Measurements from ENCODE around the gene GPR152.
"Not testable (repeated sequence)": the region's sequence is repeated elsewhere in the genome, so short reads cannot be mapped to it uniquely, and the experiment has no call there.

Gene GPR152

GRCh38 chr11:67429038-67429668, 23.4 kb downstream of the GPR152 start:
- Mint-ChIP-seq H3K4me1 (peaks cover 84% of the 10 kb centered on the region), H3K9me3 (no peaks in the 10 kb centered on the region), H3K27ac (peak overlapping the region; percentile 95 to 97), H3K27me3 (no peaks in the 10 kb centered on the region), H3K4me3 (peak overlapping the region; percentile 89 to 95)
- no peak for ATAC-seq
- DNase-seq, result no peak

DNA sequence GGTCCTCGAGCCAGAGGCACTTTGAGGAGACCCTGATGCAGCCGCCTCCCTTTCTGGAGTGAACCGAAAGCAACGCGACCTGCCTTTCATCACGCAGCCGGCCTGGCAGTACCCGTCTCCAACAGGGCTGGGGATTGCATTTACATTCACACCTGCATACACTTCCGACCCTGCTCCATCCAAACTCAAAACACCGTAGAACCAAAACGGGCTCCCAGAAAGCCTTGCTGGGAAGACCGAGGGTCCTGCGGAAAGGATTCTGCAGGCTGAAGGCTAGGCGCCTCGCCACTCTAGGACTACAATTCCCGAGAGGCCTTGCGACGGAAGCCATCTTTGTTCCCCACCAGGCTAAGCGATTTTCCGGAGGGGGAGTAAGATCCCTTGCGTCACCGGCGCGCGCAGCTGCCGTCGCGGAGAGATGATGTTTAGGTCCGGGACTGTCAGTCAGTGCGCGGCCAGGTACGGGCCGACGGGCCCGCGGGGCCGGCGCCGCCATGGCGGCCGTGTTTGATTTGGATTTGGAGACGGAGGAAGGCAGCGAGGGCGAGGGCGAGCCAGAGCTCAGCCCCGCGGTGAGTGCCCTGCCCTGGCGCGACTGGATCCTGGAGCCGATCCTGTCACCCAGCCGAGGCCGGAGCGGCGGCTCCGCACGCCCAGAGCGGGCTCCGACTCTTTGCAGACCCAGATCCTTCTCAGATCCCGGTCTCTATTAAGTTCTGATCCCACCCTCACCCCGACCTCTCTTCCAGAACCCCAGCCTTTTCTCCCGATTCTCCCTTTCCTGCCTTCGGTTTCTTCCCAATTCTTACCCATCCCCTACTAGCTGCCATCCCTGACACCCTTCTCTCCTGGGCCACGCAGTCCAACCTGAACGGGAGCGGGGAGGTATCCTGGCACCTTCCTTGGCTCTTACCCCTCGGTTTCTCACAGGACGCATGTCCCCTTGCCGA, 24.2 kb downstream of the GPR152 start, which contains the start of gene RPS6KB2:
Gene RPS6KB2 (plus strand): TSS at position 443 of the 950 bp plus-strand sequence. CDS start 52 bp downstream, at position 495.
- Mint-ChIP-seq H3K9me3 (no peaks in the 10 kb centered on the region), H3K27ac (peak within 1 kb of the TSS; percentile 96 to 97), H3K27me3 (no peaks in the 10 kb centered on the region), H3K4me1 (peaks cover 77% of the 10 kb centered on the region), H3K4me3 (peak within 1 kb of the TSS; percentile 89 to 95)
- ATAC-seq (peak; percentile 93), DNase-seq (peak; percentile 98)

DNA sequence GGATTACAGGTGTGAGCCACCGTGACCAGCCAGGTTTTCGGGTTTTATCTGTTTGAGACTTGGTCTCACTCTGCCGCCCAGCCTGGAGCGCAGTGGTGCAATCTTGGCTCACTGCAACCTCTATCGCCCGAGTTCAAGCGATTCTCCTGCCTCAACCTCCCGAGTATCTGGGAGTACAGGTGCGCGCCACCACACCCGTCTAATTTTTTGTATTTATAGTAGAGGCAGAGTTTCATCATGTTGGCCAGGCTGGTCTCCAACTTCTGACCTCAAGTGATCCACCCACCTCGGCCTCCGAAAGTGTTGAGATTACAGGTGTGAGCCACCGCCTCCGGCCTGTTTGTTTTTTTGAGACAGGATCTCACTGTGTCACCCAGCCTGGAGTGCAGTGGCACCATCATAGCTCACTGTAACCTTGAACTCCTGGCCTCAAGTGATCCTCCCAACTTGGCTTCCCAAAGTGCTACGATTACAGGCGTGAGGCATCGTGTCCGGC, 25.1 kb downstream of the GPR152 start:
- not testable (repeated sequence) for H3K27me3 Mint-ChIP-seq, ATAC-seq, H3K9me3 Mint-ChIP-seq
- peak in 1 of 2 donors; percentile 27 for DNase-seq
- Mint-ChIP-seq H3K27ac (peak overlapping the region; percentile 96 to 97), H3K4me1 (peaks cover 77% of the 10 kb centered on the region), H3K4me3 (peak overlapping the region; percentile 89 to 95)

- H3K4me3 Mint-ChIP-seq, result no peak overlapping the region
- H3K9me3 Mint-ChIP-seq, result no peaks in the 10 kb centered on the region
- DNase-seq (no peak), ATAC-seq (no peak)
- H3K4me1 Mint-ChIP-seq, result peaks cover 67% of the 10 kb centered on the region
- no peak overlapping the region for H3K27ac Mint-ChIP-seq
- no peaks in the 10 kb centered on the region for H3K27me3 Mint-ChIP-seq
Observed at GRCh38 chr11:67423891-67424613, 28.5 kb downstream of the GPR152 start.

DNA sequence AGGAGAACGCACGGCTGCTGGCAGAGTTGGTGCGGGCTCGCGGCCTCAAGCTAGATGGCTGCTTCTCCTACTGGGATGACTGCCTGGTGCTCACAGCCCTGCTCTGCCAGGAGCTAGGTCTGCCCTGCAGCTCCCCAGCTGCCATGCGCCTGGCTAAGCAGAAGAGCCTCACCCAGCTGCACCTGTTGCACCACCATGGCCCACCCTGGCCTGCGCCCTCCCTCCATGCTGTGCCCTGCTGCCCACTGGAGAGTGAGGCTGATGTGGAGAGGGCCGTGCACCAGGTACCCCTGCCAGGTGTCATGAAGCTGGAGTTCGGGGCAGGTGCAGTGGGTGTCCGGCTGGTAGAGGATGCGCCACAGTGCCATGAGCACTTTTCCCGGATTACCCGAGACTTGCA, 29.1 kb downstream of the GPR152 start:
- DNase-seq (no peak), ATAC-seq (no peak)
- H3K9me3 Mint-ChIP-seq, result no peaks in the 10 kb centered on the region
- peaks cover 71% of the 10 kb centered on the region for H3K4me1 Mint-ChIP-seq
- no peak overlapping the region for H3K4me3 Mint-ChIP-seq
- H3K27ac Mint-ChIP-seq, result no peak overlapping the region
- no peaks in the 10 kb centered on the region for H3K27me3 Mint-ChIP-seq

GRCh38 chr11:67422891-67423290, 29.6 kb downstream of the GPR152 start:
- Mint-ChIP-seq H3K4me1 (peaks cover 75% of the 10 kb centered on the region), H3K27me3 (no peaks in the 10 kb centered on the region), H3K9me3 (no peaks in the 10 kb centered on the region), H3K27ac (peak overlapping the region in 1 of 2 donors; percentile 43), H3K4me3 (no peak overlapping the region)
- DNase-seq (no peak), ATAC-seq (no peak)

- no peak for ATAC-seq
- no peak overlapping the region for H3K27ac Mint-ChIP-seq
- H3K9me3 Mint-ChIP-seq, result no peaks in the 10 kb centered on the region
Observed at GRCh38 chr11:67421430-67422031, 31.0 kb downstream of the GPR152 start.

DNA sequence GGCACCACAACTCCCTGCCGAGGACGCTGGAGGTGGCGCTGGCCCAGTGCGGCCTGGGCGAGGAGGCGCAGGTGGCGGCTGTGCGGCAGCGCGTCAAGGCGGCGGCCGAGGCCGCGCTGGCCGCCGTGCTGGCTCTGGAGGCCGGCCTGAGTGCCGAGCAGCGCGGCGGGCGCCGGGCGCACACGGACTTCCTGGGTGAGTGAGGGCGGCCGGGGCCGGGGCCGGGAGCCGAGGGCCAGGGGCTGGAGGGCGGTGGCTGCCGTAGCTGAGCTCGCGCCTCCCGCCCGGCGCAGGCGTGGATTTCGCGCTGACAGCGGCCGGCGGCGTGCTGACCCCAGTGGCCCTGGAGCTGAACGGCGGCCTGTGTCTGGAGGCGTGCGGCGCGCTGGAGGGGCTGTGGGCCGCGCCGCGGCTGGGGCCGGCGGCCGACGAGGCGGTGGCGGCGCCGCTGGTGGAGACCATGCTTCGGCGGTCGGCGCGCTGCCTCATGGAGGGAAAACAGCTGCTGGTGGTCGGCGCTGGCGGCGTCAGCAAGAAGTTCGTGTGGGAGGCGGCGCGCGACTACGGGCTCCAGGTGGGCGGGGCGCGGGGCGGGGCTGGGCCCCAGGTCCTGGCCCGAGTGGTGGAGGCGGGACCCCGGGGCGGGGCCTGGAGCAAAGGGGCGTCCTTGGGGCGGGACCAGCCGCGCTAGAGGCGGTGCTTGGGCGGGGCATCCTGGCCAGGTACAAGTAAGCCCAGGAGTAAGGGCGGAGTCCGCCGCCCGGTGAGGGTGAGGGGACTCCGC, 31.7 kb downstream of the GPR152 start:
- H3K27ac Mint-ChIP-seq, result peak overlapping the region in 1 of 2 donors; percentile 74
- peaks cover 79% of the 10 kb centered on the region for H3K4me1 Mint-ChIP-seq
- ATAC-seq, result peak; percentile 85
- no peaks in the 10 kb centered on the region for H3K9me3 Mint-ChIP-seq
- peak overlapping the region; percentile 87 to 88 for H3K4me3 Mint-ChIP-seq
- DNase-seq, result peak; percentile 97 to 99
- no peaks in the 10 kb centered on the region for H3K27me3 Mint-ChIP-seq

More at GRCh38 chr11:67421430-67422031, 31.0 kb downstream of the GPR152 start:
- no peak for DNase-seq
- Mint-ChIP-seq H3K4me1 (peaks cover 79% of the 10 kb centered on the region), H3K27me3 (no peaks in the 10 kb centered on the region), H3K4me3 (peak overlapping the region; percentile 75 to 88)

DNA sequence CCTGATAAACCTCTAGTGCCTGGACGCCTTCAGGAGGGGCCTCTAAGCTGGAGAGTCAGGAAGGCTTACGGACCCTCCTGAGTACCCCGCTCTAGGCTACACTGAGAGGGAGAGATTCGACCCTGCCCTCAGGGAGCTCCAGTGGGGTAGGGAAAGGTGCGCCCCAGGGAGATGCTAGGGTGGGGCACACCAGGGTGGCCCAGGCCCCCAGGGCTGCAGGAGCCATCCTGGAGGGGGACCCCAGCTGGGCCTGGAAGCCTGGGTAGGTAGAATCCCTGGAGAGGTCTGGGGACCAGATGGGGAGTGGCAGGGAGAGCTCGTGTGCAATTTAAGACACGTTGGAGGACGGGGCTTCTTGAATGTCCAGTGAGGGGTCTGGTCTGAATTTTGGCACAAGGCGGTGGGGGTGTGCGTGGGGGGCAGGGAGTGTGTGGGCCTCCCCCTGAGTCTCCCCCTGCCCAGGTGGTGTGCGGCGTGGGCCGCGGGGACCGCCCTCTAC, 32.3 kb downstream of the GPR152 start:
- peak in 1 of 2 donors; percentile 19 for DNase-seq
- no peak for ATAC-seq
- Mint-ChIP-seq H3K27ac (peak overlapping the region; percentile 74 to 86), H3K4me3 (peak overlapping the region; percentile 87 to 88), H3K4me1 (peaks cover 73% of the 10 kb centered on the region), H3K27me3 (no peaks in the 10 kb centered on the region), H3K9me3 (no peaks in the 10 kb centered on the region)

DNA sequence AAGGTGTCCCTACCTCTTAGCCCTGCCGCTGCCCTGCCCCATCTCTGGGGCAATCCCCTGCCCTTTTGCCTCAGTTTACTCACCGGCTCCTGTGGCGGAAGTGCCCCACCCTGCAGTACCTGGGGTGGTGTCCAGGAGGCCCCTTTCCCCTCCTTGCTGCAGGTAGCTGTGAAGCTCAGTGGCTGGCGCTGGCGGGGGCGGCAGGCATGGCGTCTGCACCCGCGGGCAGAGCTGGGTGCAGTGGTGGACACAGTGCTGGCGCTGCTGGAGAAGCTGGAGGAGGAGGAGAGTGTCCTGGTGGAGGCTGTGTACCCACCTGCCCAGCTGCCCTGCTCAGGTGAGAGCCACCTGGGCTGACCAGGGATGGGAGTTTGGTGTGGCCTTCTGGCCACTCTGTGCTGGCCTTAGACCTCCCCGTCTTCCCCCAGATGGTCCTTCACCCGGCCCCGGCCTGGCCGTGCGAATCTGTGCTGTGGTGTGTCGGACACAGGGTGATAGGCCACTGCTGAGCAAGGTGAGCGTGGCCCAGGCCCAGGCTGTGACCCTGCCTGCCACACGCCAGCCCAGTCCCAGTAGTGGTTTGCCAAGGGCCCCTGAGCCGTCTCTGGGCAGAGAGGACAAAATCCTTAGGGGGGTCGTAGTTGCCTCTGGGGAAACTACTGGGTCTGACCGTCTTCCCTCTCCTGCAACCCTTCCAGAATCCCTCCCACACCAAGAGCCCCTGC, 33.0 kb downstream of the GPR152 start:
- no peak for ATAC-seq
- Mint-ChIP-seq H3K9me3 (no peaks in the 10 kb centered on the region), H3K4me1 (peaks cover 73% of the 10 kb centered on the region), H3K4me3 (peak overlapping the region; percentile 87 to 88), H3K27ac (peak overlapping the region in 1 of 2 donors; percentile 97), H3K27me3 (no peaks in the 10 kb centered on the region)
- DNase-seq, result peak in 1 of 2 donors; percentile 20

- Mint-ChIP-seq H3K27me3 (no peaks in the 10 kb centered on the region), H3K9me3 (no peaks in the 10 kb centered on the region), H3K4me1 (peaks cover 70% of the 10 kb centered on the region), H3K27ac (peak overlapping the region; percentile 67 to 97), H3K4me3 (peak overlapping the region; percentile 87 to 88)
- DNase-seq, result peak in 1 of 2 donors; percentile 59
- peak; percentile 15 for ATAC-seq
Observed at GRCh38 chr11:67418476-67419281, 33.9 kb downstream of the GPR152 start.

- ATAC-seq, result no peak
- H3K27ac Mint-ChIP-seq, result peak overlapping the region in 1 of 2 donors; percentile 42
- H3K4me3 Mint-ChIP-seq, result peak overlapping the region; percentile 87 to 88
Observed at GRCh38 chr11:67417425-67417824, 35.1 kb downstream of the GPR152 start.

More at GRCh38 chr11:67417425-67417824, 35.1 kb downstream of the GPR152 start:
- H3K27me3 Mint-ChIP-seq, result no peaks in the 10 kb centered on the region
- H3K4me1 Mint-ChIP-seq, result peaks cover 72% of the 10 kb centered on the region
- H3K9me3 Mint-ChIP-seq, result no peaks in the 10 kb centered on the region
- no peak for DNase-seq

Measured in stimulated activated naive CD8-positive, alpha-beta T cell treated with anti-CD3 and anti-CD28 coated beads, Interleukin-15, amount 100 ng/mL, for 72 hours (primary cell).